Subcutaneous abdominal adipose tissue (tissue), 5 donors: ENCODE measurements around the gene OR5H6.
"Not testable (repeated sequence)": the region's sequence is repeated elsewhere in the genome, so short reads cannot be mapped to it uniquely, and the experiment has no call there.

ENCODE experiments used
- H3K27ac ChIP-seq: one replicate; pipeline ENCODE4 v1.7.0; 2013; ENCODE audit warnings: low read depth, mild to moderate bottlenecking, inconsistent platforms, low read length, moderate library complexity
- H3K27me3 ChIP-seq, 5 donors: one replicate each; pipeline ENCODE4 v1.7.0; 2013; ENCODE audit warnings: low read length in 5 of 5, inconsistent platforms in 1 of 5; ENCODE audit not compliant: control insufficient read depth in 5 of 5, insufficient read depth in 4 of 5
- H3K36me3 ChIP-seq, 5 donors: one replicate each; pipeline ENCODE4 v1.7.0; 2013; ENCODE audit warnings: low read length in 5 of 5; ENCODE audit not compliant: control insufficient read depth in 5 of 5, insufficient read depth in 5 of 5
- H3K4me1 ChIP-seq, 5 donors: one replicate each; pipeline ENCODE4 v1.7.0; 2013; ENCODE audit warnings: low read length in 5 of 5, mild to moderate bottlenecking in 3 of 5, moderate library complexity in 1 of 5; ENCODE audit not compliant: control insufficient read depth in 5 of 5, insufficient read depth in 5 of 5
- H3K4me3 ChIP-seq, 5 donors: one replicate each; pipeline ENCODE4 v1.7.0; 2013; ENCODE audit warnings: low read length in 5 of 5, low read depth in 1 of 5
- H3K9ac ChIP-seq, 5 donors: one replicate each; pipeline ENCODE4 v1.7.0; 2013; ENCODE audit warnings: low read length in 5 of 5, mild to moderate bottlenecking in 4 of 5, moderate library complexity in 3 of 5
- H3K9me3 ChIP-seq, 5 donors: one replicate each; pipeline ENCODE4 v1.7.0; 2013; ENCODE audit warnings: low read length in 5 of 5; ENCODE audit not compliant: control insufficient read depth in 5 of 5
- donor health status: healthy.
- donor health status: healthy.
- donor health status: healthy.
- donor health status: healthy.
- donor health status: healthy.

Gene OR5H6

GRCh38 chr3:98263944-98264343 lies at the start of gene OR5H6:
Gene OR5H6, plus strand, starts transcription at chr3:98264244. Its CDS starts 89 bp downstream, at chr3:98264333.
- no peaks in the 10 kb centered on the region for H3K36me3 ChIP-seq

DNA sequence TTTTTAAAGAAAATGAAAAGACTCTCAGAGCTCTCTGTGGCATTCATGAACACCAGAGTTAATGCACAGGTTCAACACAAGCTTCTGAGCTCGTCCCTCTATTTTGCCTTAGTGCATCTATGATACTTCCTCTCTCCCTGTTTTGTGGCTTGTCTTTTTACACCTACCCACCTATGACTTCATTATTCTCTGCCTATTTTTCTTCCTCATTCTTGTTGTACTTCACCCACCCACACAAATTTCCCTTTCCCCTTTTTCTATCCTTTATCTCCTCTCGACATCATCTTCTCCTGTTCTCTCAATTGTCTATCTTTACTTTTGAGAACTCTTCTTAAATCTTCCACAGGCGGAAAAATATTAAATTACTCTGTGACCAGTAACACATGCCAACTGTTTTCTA lies 49.0 kb upstream of the OR5H6 start:
- Histone ChIP-seq H3K27me3 (no peaks in the 10 kb centered on the region), H3K9me3 (no peaks in the 10 kb centered on the region), H3K9ac (no peak overlapping the region), H3K4me3 (no peak overlapping the region), H3K27ac (no peak overlapping the region), H3K4me1 (no peaks in the 10 kb centered on the region), H3K36me3 (no peaks in the 10 kb centered on the region)

More at GRCh38 chr3:98263944-98264343, at the start of gene OR5H6:
- Histone ChIP-seq H3K27me3 (no peaks in the 10 kb centered on the region), H3K9ac (no peak within 1 kb of the TSS), H3K4me1 (no peaks in the 10 kb centered on the region), H3K4me3 (no peak within 1 kb of the TSS), H3K27ac (no peak within 1 kb of the TSS), H3K9me3 (peaks cover 0 to 7% (median 0%) of the 10 kb centered on the region in 5 donors)

DNA sequence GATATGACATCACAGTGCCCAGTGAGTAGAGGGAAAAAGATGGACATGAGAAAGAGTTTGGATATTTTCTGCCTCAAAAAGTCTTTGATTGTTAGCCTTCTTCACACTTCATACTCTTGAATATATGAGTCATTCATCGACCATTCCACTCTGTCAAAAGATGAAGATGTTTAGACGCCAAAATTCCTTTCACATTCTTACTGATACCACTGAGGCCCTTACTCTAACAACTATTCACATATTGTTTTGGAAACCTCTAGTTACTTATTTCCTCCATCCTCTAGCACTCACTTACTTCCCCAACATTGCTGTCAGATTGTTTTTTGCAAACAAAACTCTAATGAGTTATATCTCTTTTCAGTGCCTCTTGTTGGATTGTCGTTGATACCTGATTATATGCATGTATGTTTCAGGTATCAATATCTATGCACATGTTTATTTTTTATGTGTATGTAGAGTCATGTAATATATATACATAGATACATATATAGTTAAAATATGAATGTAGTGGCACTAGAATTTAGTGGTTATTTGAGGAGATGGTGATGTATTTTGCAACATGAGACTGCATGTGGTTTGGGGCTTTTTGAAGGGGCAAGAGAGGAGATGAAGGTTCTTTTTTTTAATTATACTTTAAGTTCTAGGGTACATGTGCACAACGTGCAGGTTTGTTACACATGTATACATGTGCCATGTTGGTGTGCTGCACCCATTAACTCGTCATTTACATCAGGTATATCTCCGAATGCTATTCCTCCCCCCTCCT lies 40.0 kb upstream of the OR5H6 start:
- H3K27ac ChIP-seq, result no peak overlapping the region
- no peaks in the 10 kb centered on the region for H3K27me3 ChIP-seq
- H3K4me1 ChIP-seq, result no peaks in the 10 kb centered on the region
- no peaks in the 10 kb centered on the region for H3K36me3 ChIP-seq
- H3K9me3 ChIP-seq, result no peaks in the 10 kb centered on the region
- H3K9ac ChIP-seq, result no peak overlapping the region
- no peak overlapping the region for H3K4me3 ChIP-seq

GRCh38 chr3:98232489-98232888 lies 31.6 kb upstream of the OR5H6 start:
- H3K4me1 ChIP-seq, result no peaks in the 10 kb centered on the region
- no peak overlapping the region for H3K27ac ChIP-seq
- no peaks in the 10 kb centered on the region for H3K9me3 ChIP-seq
- H3K36me3 ChIP-seq, result no peaks in the 10 kb centered on the region
- H3K4me3 ChIP-seq, result no peak overlapping the region
- H3K9ac ChIP-seq, result no peak overlapping the region
- no peaks in the 10 kb centered on the region for H3K27me3 ChIP-seq

- Histone ChIP-seq H3K9ac (no peak overlapping the region), H3K4me1 (no peaks in the 10 kb centered on the region), H3K27me3 (no peaks in the 10 kb centered on the region), H3K27ac (no peak overlapping the region), H3K9me3 (no peaks in the 10 kb centered on the region), H3K4me3 (no peak overlapping the region), H3K36me3 (no peaks in the 10 kb centered on the region)
Observed at GRCh38 chr3:98233468-98233867, 30.6 kb upstream of the OR5H6 start.

GRCh38 chr3:98240131-98240530 lies 23.9 kb upstream of the OR5H6 start:
- no peaks in the 10 kb centered on the region for H3K9me3 ChIP-seq
- H3K27ac ChIP-seq, result no peak overlapping the region
- H3K4me1 ChIP-seq, result no peaks in the 10 kb centered on the region
- H3K4me3 ChIP-seq, result no peak overlapping the region
- H3K9ac ChIP-seq, result no peak overlapping the region
- no peaks in the 10 kb centered on the region for H3K36me3 ChIP-seq
- no peaks in the 10 kb centered on the region for H3K27me3 ChIP-seq

GRCh38 chr3:98242155-98242554 lies 21.9 kb upstream of the OR5H6 start:
- H3K27me3 ChIP-seq, result no peaks in the 10 kb centered on the region
- no peak overlapping the region for H3K27ac ChIP-seq
- no peak overlapping the region for H3K9ac ChIP-seq
- no peaks in the 10 kb centered on the region for H3K36me3 ChIP-seq
- H3K4me1 ChIP-seq, result no peaks in the 10 kb centered on the region
- no peak overlapping the region for H3K4me3 ChIP-seq
- H3K9me3 ChIP-seq, result no peaks in the 10 kb centered on the region

DNA sequence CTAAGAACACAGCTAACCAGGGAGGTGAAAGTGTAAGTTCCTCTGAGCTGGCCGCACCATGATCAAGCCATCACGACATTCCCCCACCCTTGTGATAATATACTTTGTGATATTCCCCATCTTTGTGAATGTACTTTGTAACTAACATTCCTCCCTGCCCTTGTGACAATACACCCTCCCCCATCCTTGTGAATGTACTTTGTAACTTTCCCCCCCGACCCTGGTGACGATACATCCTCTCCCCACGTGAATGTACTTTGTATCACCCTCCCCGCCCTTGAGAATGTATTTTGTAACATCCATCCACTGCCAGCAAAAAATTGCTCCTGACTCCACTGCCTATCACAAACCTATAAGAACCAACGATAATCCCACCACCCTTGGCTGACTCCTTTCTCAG lies 20.2 kb upstream of the OR5H6 start:
- H3K27ac ChIP-seq, result no peak overlapping the region
- H3K27me3 ChIP-seq, result no peaks in the 10 kb centered on the region
- H3K9ac ChIP-seq, result no peak overlapping the region
- no peaks in the 10 kb centered on the region for H3K4me1 ChIP-seq
- no peaks in the 10 kb centered on the region for H3K36me3 ChIP-seq
- no peak overlapping the region for H3K4me3 ChIP-seq
- H3K9me3 ChIP-seq, result no peaks in the 10 kb centered on the region

DNA sequence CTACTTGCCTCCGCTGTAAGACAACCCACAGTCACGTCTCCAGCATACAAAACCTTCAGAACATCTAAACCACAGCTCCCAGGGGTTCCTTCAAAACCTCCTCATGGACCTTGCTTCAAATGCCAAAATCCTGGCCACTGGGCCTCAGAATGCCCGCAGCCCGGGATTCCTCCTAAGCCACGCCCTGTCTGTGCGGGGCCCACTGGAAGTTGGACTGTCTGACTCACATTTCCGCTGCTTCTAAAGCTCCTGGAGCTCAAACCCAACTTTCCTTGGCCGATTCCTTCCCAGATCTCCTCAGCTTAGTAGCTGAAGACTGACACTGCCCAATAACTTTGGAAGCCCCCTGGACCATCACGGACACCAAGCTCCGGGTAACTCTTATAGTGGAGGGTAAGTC lies 17.9 kb upstream of the OR5H6 start:
- no peaks in the 10 kb centered on the region for H3K36me3 ChIP-seq
- no peak overlapping the region for H3K4me3 ChIP-seq
- no peaks in the 10 kb centered on the region for H3K9me3 ChIP-seq
- H3K9ac ChIP-seq, result no peak overlapping the region
- H3K27me3 ChIP-seq, result no peaks in the 10 kb centered on the region
- H3K4me1 ChIP-seq, result no peaks in the 10 kb centered on the region
- H3K27ac ChIP-seq, result no peak overlapping the region

DNA sequence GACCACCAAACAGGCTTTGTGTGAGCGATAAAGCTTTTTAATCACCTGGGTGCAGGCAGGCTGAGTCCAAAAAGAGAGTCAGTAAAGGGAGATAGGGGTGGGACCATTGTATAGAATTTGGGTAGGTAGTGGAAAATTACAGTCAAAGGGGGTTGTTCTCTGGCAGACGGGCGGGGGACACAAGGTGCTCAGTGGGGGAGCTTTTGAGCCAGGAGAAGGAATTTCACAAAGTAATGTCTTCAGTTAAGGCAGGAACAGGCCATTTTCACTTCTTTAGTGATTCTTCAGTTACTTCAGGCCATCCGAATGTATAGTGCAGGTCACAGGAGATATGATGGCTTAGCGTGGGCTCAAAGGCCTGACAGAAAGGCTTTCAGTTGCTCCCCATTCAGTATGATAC lies 8.0 kb upstream of the OR5H6 start:
- H3K9ac ChIP-seq, H3K27me3 ChIP-seq, H3K4me3 ChIP-seq, H3K9me3 ChIP-seq, H3K4me1 ChIP-seq, H3K27ac ChIP-seq, H3K36me3 ChIP-seq: not testable (repeated sequence)
